NCI-H2171 (cell line): ENCODE results near the gene STARD7.

Experiments
- DNase-seq: peaks from one replicate; lab custom pipeline; 2025; lab: John Stamatoyannopoulos, UW

Gene STARD7

DNA sequence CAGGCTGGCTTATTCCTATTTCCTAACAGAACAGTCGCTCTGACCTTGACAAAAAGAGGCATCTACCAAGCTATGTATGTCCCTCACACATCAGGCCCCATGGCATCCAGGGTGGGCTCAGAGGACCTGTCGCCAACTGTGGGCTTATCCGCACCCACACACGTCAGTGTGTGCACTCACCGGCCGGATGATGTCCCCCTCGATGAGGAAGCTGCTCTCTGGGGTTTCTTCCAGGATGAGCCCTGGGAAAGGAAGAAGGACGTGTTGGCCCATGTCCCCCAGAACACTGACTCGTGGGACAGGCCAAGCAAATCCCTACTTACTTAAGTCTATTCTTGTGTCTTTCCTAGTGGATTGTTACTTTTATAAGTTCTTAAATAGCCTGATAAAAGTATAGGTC, 73.5 kb downstream of the STARD7 start:
- DNase-seq, result no peak
